Lung (tissue), 12 donors: Measurements from ENCODE around the gene INSYN2A. TPM values are rescaled to one million over a fixed set of nuclear protein-coding genes. Genes with fewer than 3 reads are reported as not detected.

ENCODE experiments used
- ATAC-seq: fragments of 200-7000 bp; cut with Tn5 transposase; one replicate; pipeline ENCODE4 v1.9.1; 2020; ENCODE audit warnings: moderate number of reproducible peaks; ENCODE audit not compliant: insufficient read depth, low FRiP score
- DNase-seq, 3 donors: peaks; one replicate each; pipeline ENCODE4 v3.0.0-alpha.2; 2013 to 2017
- H3K27ac ChIP-seq, 2 donors: one replicate each; pipeline ENCODE4 v1.5.1; 2013; ENCODE audit warnings: mild to moderate bottlenecking in 2 of 2, moderate library complexity in 2 of 2, control low read depth in 1 of 2, inconsistent platforms in 1 of 2, low read depth in 1 of 2, low read length in 1 of 2
- H3K27me3 ChIP-seq, 3 donors: one replicate each; pipeline ENCODE4 v1.5.1; 2013; ENCODE audit warnings: low read length in 2 of 3; ENCODE audit not compliant: control insufficient read depth in 3 of 3, insufficient read depth in 3 of 3
- H3K36me3 ChIP-seq, 4 donors: one replicate each; pipeline ENCODE4 v1.5.1; 2013; ENCODE audit warnings: low read length in 4 of 4, mild to moderate bottlenecking in 1 of 4, moderate library complexity in 1 of 4; ENCODE audit not compliant: control insufficient read depth in 4 of 4, insufficient read depth in 4 of 4
- H3K4me1 ChIP-seq, 5 donors: one replicate each; pipeline ENCODE4 v1.5.1; 2013; ENCODE audit warnings: low read length in 5 of 5, mild to moderate bottlenecking in 2 of 5, moderate library complexity in 1 of 5; ENCODE audit not compliant: control insufficient read depth in 5 of 5, insufficient read depth in 5 of 5
- H3K4me3 ChIP-seq: one replicate; pipeline ENCODE4 v1.5.1; 2013; ENCODE audit warnings: mild to moderate bottlenecking, control low read depth, moderate library complexity
- H3K9ac ChIP-seq, 2 donors: one replicate each; pipeline ENCODE4 v1.5.1; 2013; ENCODE audit warnings: low read length in 2 of 2, control low read depth in 1 of 2; ENCODE audit not compliant: insufficient read depth in 1 of 2
- H3K9me3 ChIP-seq, 4 donors: one replicate each; pipeline ENCODE4 v1.5.1; 2013; ENCODE audit warnings: low read length in 3 of 4, mild to moderate bottlenecking in 1 of 4, moderate library complexity in 1 of 4; ENCODE audit not compliant: control insufficient read depth in 4 of 4, insufficient read depth in 3 of 4
- CTCF ChIP-seq: IDR thresholded peaks from 2 replicates; pipeline ENCODE4 v1.5.1; 2012; ENCODE audit warnings: mild to moderate bottlenecking; ENCODE audit errors: control extremely low read depth, extremely low read depth
- WGBS, 2 donors: extraction: QIAGEN DNeasy Blood & Tissue Kit; methylation state at CpG; one replicate each; pipeline ENCODE4 v1.1.7; 2013; 5-methylcytosine and 5-hydroxymethylcytosine counted together
- polyA plus RNA-seq, 2 donors: library from polyadenylated mRNA; stranded (reverse); fragments of 200-250 nt; gene quantifications; one replicate each; pipeline ENCODE4 v1.2.1, GENCODE V29; 2013
- total RNA-seq, 2 donors: library from RNA; depleted of rRNA in 1 of 2; stranded (reverse); fragments of >200 nt in 1 of 2; gene quantifications; one replicate each; pipeline ENCODE4 v1.2.1, GENCODE V29; 2014 to 2021
- donor health status: control.
- donor health status: control.
- donor health status: Bipolar disorder and iron deficiency.
- donor health status: healthy.
- donor health status: DM: yes; HTN: yes; CAD: no.

INSYN2A gene
- total and polyA plus RNA-seq, 4 donors: 0.05 to 2.3 (median 0.13) TPM

GRCh38 chr10:127198307-127198706 is 1.9 kb upstream of the INSYN2A start:
- no peak for TF ChIP-seq CTCF
- peaks cover 0 to 25% (median 7%) of the 10 kb centered on the region in 5 donors for H3K4me1 ChIP-seq
- peaks cover 0 to 5% (median 0%) of the 10 kb centered on the region in 4 donors for H3K36me3 ChIP-seq
- no peak overlapping the region for H3K9ac ChIP-seq
- ATAC-seq (no peak), DNase-seq (no peak)
- 92 to 96% methylated on average over 5 of the region's 5 CpGs for WGBS, 2 donors
- H3K27me3 ChIP-seq: peaks cover 0 to 22% (median 7%) of the 10 kb centered on the region in 3 donors
- H3K27ac ChIP-seq: no peak overlapping the region
- no peaks in the 10 kb centered on the region for H3K9me3 ChIP-seq
- H3K4me3 ChIP-seq: no peak overlapping the region

GRCh38 chr10:127197154-127197432 is 702 bp upstream of the INSYN2A start:
- Histone ChIP-seq H3K9ac (no peak overlapping the region), H3K27ac (no peak overlapping the region), H3K36me3 (peaks cover 0 to 5% (median 0%) of the 10 kb centered on the region in 4 donors), H3K27me3 (peaks cover 0 to 22% (median 7%) of the 10 kb centered on the region in 3 donors), H3K9me3 (no peaks in the 10 kb centered on the region), H3K4me1 (peaks cover 0 to 25% (median 7%) of the 10 kb centered on the region in 5 donors), H3K4me3 (no peak overlapping the region)
- no peak for ATAC-seq
- WGBS, 2 donors: 76 to 79% methylated on average over 5 of the region's 5 CpGs
- TF ChIP-seq CTCF: no peak
- DNase-seq: no peak

GRCh38 chr10:127195571-127196281 is 665 bp downstream of the INSYN2A start:
- 0 to 2% methylated on average over 71 to 91 of the region's 91 CpGs for WGBS, 2 donors
- peaks cover 2 to 22% (median 7%) of the 10 kb centered on the region in 3 donors for H3K27me3 ChIP-seq
- peaks cover 0 to 5% (median 0%) of the 10 kb centered on the region in 4 donors for H3K36me3 ChIP-seq
- peak in 1 of 3 donors; percentile 23 for DNase-seq
- H3K27ac ChIP-seq: no peak overlapping the region
- no peak overlapping the region for H3K9ac ChIP-seq
- no peaks in the 10 kb centered on the region for H3K9me3 ChIP-seq
- ATAC-seq: no peak
- no peak for TF ChIP-seq CTCF
- H3K4me1 ChIP-seq: peaks cover 0 to 25% (median 7%) of the 10 kb centered on the region in 5 donors
- peak overlapping the region; percentile 28 for H3K4me3 ChIP-seq
